Lower leg skin (tissue), 3 donors: ENCODE results near the gene MICAL2.

ENCODE experiments used
- POLR2A ChIP-seq, 2 donors: fragments of 450-650 bp; IDR thresholded peaks; one replicate each; pipeline ENCODE4 v1.6.1; 2016 to 2017; ENCODE audit warnings: antibody characterized with exemption in 2 of 2, mild to moderate bottlenecking in 1 of 2, moderate library complexity in 1 of 2
- TF ChIP-seq, protein P1 (sequence below), 3 donors: fragments of 450-650 bp; IDR thresholded peaks; one replicate each; pipeline ENCODE4 v1.5.1; 2016; ENCODE audit warnings: antibody characterized with exemption in 3 of 3, mild to moderate bottlenecking in 3 of 3, moderate library complexity in 2 of 3

DNA sequence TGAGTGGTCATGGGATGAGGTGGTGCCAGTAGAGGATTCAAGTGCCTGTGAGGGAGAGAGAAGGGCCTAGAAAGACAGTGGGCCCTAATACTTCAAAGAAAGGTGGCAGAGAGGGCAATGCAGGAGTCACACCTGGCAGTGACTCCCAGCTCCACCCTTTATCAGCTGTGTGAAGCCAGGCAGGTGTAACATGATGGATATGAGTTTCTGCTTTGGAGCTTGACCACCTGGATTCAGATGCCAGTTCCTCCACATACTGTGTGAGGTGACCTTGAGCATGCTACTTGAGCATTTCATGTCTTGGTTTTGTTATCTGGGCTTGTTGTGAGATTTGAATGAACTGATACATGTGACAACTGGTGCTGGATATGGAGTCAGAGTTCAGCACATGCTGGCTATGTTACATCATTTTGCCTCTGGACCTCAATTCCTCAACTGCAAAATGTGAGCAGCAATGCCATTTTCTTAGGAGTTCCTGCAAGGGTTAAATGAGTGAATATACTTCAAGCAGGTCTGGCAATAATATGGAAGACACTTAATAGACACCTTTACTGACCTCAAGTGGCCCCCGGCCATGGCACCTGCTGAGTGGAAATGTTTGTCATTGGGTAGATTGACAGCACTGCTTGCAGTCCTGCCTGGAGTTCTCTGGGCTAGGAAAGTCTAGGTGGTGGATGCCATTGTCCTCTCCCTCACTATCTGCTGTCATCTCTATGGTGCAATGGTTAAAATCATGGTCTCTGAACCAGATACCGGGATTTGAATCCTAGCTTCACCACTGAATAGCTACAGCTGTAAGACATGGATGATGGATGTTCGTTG is 83.3 kb downstream of the MICAL2 start:
- TF ChIP-seq, protein P1, sequence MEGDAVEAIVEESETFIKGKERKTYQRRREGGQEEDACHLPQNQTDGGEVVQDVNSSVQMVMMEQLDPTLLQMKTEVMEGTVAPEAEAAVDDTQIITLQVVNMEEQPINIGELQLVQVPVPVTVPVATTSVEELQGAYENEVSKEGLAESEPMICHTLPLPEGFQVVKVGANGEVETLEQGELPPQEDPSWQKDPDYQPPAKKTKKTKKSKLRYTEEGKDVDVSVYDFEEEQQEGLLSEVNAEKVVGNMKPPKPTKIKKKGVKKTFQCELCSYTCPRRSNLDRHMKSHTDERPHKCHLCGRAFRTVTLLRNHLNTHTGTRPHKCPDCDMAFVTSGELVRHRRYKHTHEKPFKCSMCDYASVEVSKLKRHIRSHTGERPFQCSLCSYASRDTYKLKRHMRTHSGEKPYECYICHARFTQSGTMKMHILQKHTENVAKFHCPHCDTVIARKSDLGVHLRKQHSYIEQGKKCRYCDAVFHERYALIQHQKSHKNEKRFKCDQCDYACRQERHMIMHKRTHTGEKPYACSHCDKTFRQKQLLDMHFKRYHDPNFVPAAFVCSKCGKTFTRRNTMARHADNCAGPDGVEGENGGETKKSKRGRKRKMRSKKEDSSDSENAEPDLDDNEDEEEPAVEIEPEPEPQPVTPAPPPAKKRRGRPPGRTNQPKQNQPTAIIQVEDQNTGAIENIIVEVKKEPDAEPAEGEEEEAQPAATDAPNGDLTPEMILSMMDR (IDR thresholded peaks at IDR 0.05) = no peak
- no peak for TF ChIP-seq POLR2A (IDR thresholded peaks at IDR 0.05)
